Measurements from ENCODE around the gene EPOP.

DNA sequence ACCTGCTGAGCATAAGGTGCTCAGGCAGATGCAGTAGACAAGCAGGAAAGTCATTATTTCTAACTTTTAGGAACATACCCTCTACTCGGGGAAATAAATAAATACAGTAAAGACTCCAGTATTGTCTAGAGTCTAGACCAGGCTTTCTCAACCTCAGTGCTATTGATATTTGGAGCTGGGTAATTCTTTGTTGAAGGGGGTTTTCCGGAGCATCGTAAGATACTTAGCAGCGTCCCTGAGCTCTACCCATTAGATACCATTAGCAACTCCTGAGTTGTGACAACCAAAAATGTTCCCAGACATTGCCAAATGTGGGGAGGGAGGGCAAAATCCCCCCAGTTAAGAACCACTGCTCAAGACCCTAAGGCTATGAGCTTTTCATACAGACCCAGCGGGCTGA, 21.1 kb downstream of the EPOP start:
- TF ChIP-seq, protein P1, sequence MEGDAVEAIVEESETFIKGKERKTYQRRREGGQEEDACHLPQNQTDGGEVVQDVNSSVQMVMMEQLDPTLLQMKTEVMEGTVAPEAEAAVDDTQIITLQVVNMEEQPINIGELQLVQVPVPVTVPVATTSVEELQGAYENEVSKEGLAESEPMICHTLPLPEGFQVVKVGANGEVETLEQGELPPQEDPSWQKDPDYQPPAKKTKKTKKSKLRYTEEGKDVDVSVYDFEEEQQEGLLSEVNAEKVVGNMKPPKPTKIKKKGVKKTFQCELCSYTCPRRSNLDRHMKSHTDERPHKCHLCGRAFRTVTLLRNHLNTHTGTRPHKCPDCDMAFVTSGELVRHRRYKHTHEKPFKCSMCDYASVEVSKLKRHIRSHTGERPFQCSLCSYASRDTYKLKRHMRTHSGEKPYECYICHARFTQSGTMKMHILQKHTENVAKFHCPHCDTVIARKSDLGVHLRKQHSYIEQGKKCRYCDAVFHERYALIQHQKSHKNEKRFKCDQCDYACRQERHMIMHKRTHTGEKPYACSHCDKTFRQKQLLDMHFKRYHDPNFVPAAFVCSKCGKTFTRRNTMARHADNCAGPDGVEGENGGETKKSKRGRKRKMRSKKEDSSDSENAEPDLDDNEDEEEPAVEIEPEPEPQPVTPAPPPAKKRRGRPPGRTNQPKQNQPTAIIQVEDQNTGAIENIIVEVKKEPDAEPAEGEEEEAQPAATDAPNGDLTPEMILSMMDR (IDR thresholded peaks at IDR 0.05; ENCODE audit: low read depth, low read length) = no peak
- no peak for TF ChIP-seq POLR2A (IDR thresholded peaks at IDR 0.05; ENCODE audit: extremely low read depth, insufficient read length)
- TF ChIP-seq, protein P2, sequence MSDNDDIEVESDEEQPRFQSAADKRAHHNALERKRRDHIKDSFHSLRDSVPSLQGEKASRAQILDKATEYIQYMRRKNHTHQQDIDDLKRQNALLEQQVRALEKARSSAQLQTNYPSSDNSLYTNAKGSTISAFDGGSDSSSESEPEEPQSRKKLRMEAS (IDR thresholded peaks at IDR 0.05; ENCODE audit: low read depth, low read length) = no peak

All from NB4 (cell line).